B cell (primary cell): Measurements from ENCODE around the gene XPO6. TPM values are rescaled to one million over a fixed set of nuclear protein-coding genes. Genes with fewer than 3 reads are reported as not detected.

Experiments
- ATAC-seq: fragments of 200-7000 bp; cut with Tn5 transposase; one replicate; pipeline ENCODE4 v1.10.0; 2021; ENCODE audit warnings: low read depth, mild to moderate bottlenecking, moderate number of reproducible peaks, moderate library complexity
- CTCF ChIA-PET: fragments of 350-600 bp; sonication (Branson Sonifier 250); formaldehyde crosslinking; loops from one replicate; lab custom pipeline; 2021; ENCODE audit warnings: antibody characterized with exemption, inconsistent platforms; lab: Charles Lee
- POLR2A ChIA-PET: fragments of 350-600 bp; sonication (Branson Sonifier 250); formaldehyde crosslinking; loops from one replicate; lab custom pipeline; 2021; ENCODE audit warnings: antibody characterized with exemption; lab: Charles Lee
- DNase-seq: peaks from one replicate; pipeline ENCODE4 v3.0.0; 2013
- H2AFZ ChIP-seq: 2 replicates; pipeline ENCODE4 v1.6.1; 2012; ENCODE audit warnings: mild to moderate bottlenecking, low read depth, low read length; ENCODE audit not compliant: insufficient read depth, poor library complexity, severe bottlenecking
- H3K27ac ChIP-seq, 2 donors: 1 replicate in 1 of 2; 2 replicates in 1 of 2; pipeline ENCODE4 v1.5.1; 2012 to 2013; ENCODE audit warnings: low read length in 2 of 2, mild to moderate bottlenecking in 2 of 2, moderate library complexity in 1 of 2
- H3K27me3 ChIP-seq, 4 experiments: fragments of 200-600 bp in 1 of 4; sonication (generic) in 1 of 4; replicated peaks in 1 of 4; 1 replicate in 2 of 4; 2 replicates in 2 of 4; pipeline versions ENCODE4 v1.6.1 to v1.7.0; 2013 to 2016; ENCODE audit warnings: low read length in 3 of 4, mild to moderate bottlenecking in 2 of 4, mixed read lengths in 1 of 4, moderate library complexity in 1 of 4; ENCODE audit not compliant: insufficient read depth in 4 of 4, control insufficient read depth in 3 of 4; ENCODE audit errors: control extremely low read depth in 1 of 4
- H3K36me3 ChIP-seq, 2 experiments: replicated peaks in 1 of 2; 1 replicate in 1 of 2; 2 replicates in 1 of 2; pipeline versions ENCODE4 v1.6.1 to v1.7.1; 2013; ENCODE audit warnings: low read length in 1 of 2; ENCODE audit not compliant: insufficient read depth in 2 of 2, control insufficient read depth in 1 of 2; ENCODE audit errors: control extremely low read depth in 1 of 2, extremely low read depth in 1 of 2
- H3K4me1 ChIP-seq, 2 donors: fragments of 200-600 bp in 1 of 2; sonication (generic) in 1 of 2; 1 replicate in 1 of 2; 2 replicates in 1 of 2; pipeline versions ENCODE4 v1.5.1 to v1.6.1; 2013 to 2017; ENCODE audit warnings: low read length in 2 of 2; ENCODE audit not compliant: control insufficient read depth in 2 of 2, insufficient read depth in 2 of 2
- H3K4me2 ChIP-seq: replicated peaks from 2 replicates; pipeline ENCODE3; 2012; ENCODE audit warnings: mild to moderate bottlenecking, low read depth, low read length; ENCODE audit not compliant: poor library complexity, severe bottlenecking
- H3K4me3 ChIP-seq, 5 experiments: fragments of 200-600 bp in 1 of 5; sonication (generic) in 1 of 5; 1 replicate in 3 of 5; 2 replicates in 2 of 5; pipeline versions ENCODE4 v1.5.1 to v1.7.0; 2011 to 2016; ENCODE audit warnings: low read length in 4 of 5, mild to moderate bottlenecking in 4 of 5, low read depth in 2 of 5, control low read depth in 1 of 5, moderate library complexity in 1 of 5; ENCODE audit not compliant: insufficient read depth in 1 of 5; ENCODE audit errors: control extremely low read depth in 1 of 5, extremely low read depth in 1 of 5
- H3K79me2 ChIP-seq: fragments of 200-600 bp; sonication (generic); one replicate; pipeline ENCODE4 v1.6.0; 2016; ENCODE audit warnings: low read length; ENCODE audit not compliant: control insufficient read depth, insufficient read depth
- H3K9ac ChIP-seq: fragments of 200-600 bp; sonication (generic); 2 replicates; pipeline ENCODE4 v1.6.1; 2017; ENCODE audit warnings: mild to moderate bottlenecking, low read length, moderate library complexity
- H3K9me3 ChIP-seq, 3 donors: one replicate each; pipeline versions ENCODE4 v1.6.1 to v1.7.1; 2013; ENCODE audit warnings: low read length in 2 of 3; ENCODE audit not compliant: control insufficient read depth in 2 of 3, insufficient read depth in 1 of 3; ENCODE audit errors: control extremely low read depth in 1 of 3
- H4K20me1 ChIP-seq: 2 replicates; pipeline ENCODE4 v1.6.0; 2012; ENCODE audit warnings: mild to moderate bottlenecking, low read length; ENCODE audit not compliant: insufficient read depth, control insufficient read depth, poor library complexity, severe bottlenecking
- H3K27ac Mint-ChIP-seq: one replicate; pipeline ENCODE4 v1.8.0; 2021; ENCODE audit warnings: mixed read lengths
- H3K27me3 Mint-ChIP-seq: one replicate; pipeline ENCODE4 v1.8.0; 2021; ENCODE audit warnings: mixed read lengths
- H3K4me1 Mint-ChIP-seq: one replicate; pipeline ENCODE4 v1.8.0; 2021; ENCODE audit warnings: mixed read lengths
- H3K4me3 Mint-ChIP-seq: one replicate; pipeline ENCODE4 v1.8.0; 2021; ENCODE audit warnings: mixed read lengths
- H3K9me3 Mint-ChIP-seq: one replicate; pipeline ENCODE4 v1.8.0; 2022; ENCODE audit warnings: mixed read lengths; ENCODE audit not compliant: insufficient read depth
- CTCF ChIP-seq: fragments of 200-600 bp; IDR thresholded peaks from one replicate; pipeline ENCODE4 v1.8.0; 2022; ENCODE audit warnings: antibody characterized with exemption, mild to moderate bottlenecking
- EZH2 ChIP-seq: IDR thresholded peaks from 2 replicates; pipeline ENCODE4 v1.6.1; 2012; ENCODE audit warnings: borderline replicate concordance, low read depth, mild to moderate bottlenecking, moderate library complexity, low read length; ENCODE audit not compliant: insufficient read depth, poor library complexity, severe bottlenecking
- WGBS: methylation state at CpG from one replicate; pipeline ENCODE4 v1.1.5; 2013; ENCODE audit warnings: missing lambda C conversion rate; ENCODE audit not compliant: insufficient coverage; 5-methylcytosine and 5-hydroxymethylcytosine counted together
- intact Hi-C: fragments of 100-400 bp; cut with micrococcal nuclease; formaldehyde crosslinking; loops from one replicate; pipeline ENCODE4 v1.10.0; 2022
- polyA plus RNA-seq: library from polyadenylated mRNA; depleted of rRNA; stranded (reverse); fragments of >200 nt; gene quantifications from 2 replicates; pipeline ENCODE4 v1.2.3, GENCODE V29; 2012
- total RNA-seq, 2 donors: library from RNA; stranded (reverse); fragments of 120-200 nt in 1 of 2; gene quantifications; 1 replicate in 1 of 2; 2 replicates in 1 of 2; pipeline versions ENCODE4 v1.2.3 to v1.2.4, GENCODE V29; 2013 to 2022

XPO6 gene
- total and polyA plus RNA-seq, 2 donors (not counting 1 experiment from before 2014, with no cell fraction given): 259 to 303 TPM

GRCh38 chr16:28217326-28217725, 5.6 kb upstream of the XPO6 start:
- Histone ChIP-seq H3K36me3 (no peaks in the 10 kb centered on the region), H3K9me3 (peaks cover 0 to 3% (median 0%) of the 10 kb centered on the region in 3 donors), H3K9ac (no peak overlapping the region), H3K4me2 (no peak overlapping the region), H3K79me2 (no peaks in the 10 kb centered on the region), H3K27ac (no peak overlapping the region), H3K4me3 (no peak overlapping the region), H4K20me1 (no peaks in the 10 kb centered on the region), H3K4me1 (peaks cover 0 to 3% of the 10 kb centered on the region in 2 donors), H3K27me3 (no peaks in the 10 kb centered on the region), H2AFZ (no peak overlapping the region)
- Mint-ChIP-seq H3K9me3 (no peaks in the 10 kb centered on the region), H3K4me3 (no peak overlapping the region), H3K27me3 (no peaks in the 10 kb centered on the region), H3K27ac (no peak overlapping the region), H3K4me1 (no peaks in the 10 kb centered on the region)
- TF ChIP-seq EZH2: no peak
- no peak for TF ChIP-seq CTCF
- ChIA-PET POLR2A (no interaction called here), CTCF (interaction anchor here (0.7 to 4.7 kb wide), 17 partner anchors 23 to 702 kb away, joined by 3 to 49 read pairs (median 4); no protein-coding TSS in a partner anchor)
- ATAC-seq (no peak), DNase-seq (no peak)
- 93% methylated on average over 2 of the region's 4 CpGs for WGBS
- intact Hi-C loops: loop anchor here (10.0 kb wide), 1 partner anchor 663 kb away; the partner anchor contains the start of gene KATNIP

GRCh38 chr16:28213396-28213795, 1.6 kb upstream of the XPO6 start:
- peaks cover 23% of the 10 kb centered on the region for H4K20me1 ChIP-seq
- H3K79me2 ChIP-seq: peaks cover 32% of the 10 kb centered on the region
- H3K4me3 ChIP-seq: no peak overlapping the region
- no peak for DNase-seq
- no peak overlapping the region for H3K27ac Mint-ChIP-seq
- H3K4me1 Mint-ChIP-seq: peaks cover 23% of the 10 kb centered on the region
- H3K9me3 Mint-ChIP-seq: peaks cover 2% of the 10 kb centered on the region
- no peak overlapping the region for H3K4me3 Mint-ChIP-seq
- H3K27me3 Mint-ChIP-seq: no peaks in the 10 kb centered on the region
- intact Hi-C loops: loop anchor here (10.0 kb wide), 1 partner anchor 659 kb away; the partner anchor contains the start of gene KATNIP
- POLR2A ChIA-PET: interaction anchor here (2.0 kb wide), 1 partner anchor 73 kb away, joined by 8 read pairs; no protein-coding TSS in a partner anchor
- no peak overlapping the region for H2AFZ ChIP-seq
- H3K9ac ChIP-seq: no peak overlapping the region
- CTCF ChIA-PET: interaction anchor here (0.6 to 2.6 kb wide), 8 partner anchors 22 to 241 kb away, joined by 3 to 10 read pairs (median 4); no protein-coding TSS in a partner anchor
- no CpG with 5 or more reads among the region's 3 CpGs for WGBS
- ATAC-seq: no peak
- peaks cover 19 to 30% of the 10 kb centered on the region in 2 donors for H3K4me1 ChIP-seq
- peaks cover 0 to 14% of the 10 kb centered on the region in 2 experiments for H3K36me3 ChIP-seq
- H3K4me2 ChIP-seq: no peak overlapping the region
- H3K27me3 ChIP-seq: no peaks in the 10 kb centered on the region
- no peak overlapping the region for H3K27ac ChIP-seq
- peaks cover 0 to 6% (median 0%) of the 10 kb centered on the region in 3 donors for H3K9me3 ChIP-seq
- no peak for TF ChIP-seq EZH2
